ENCODE measurements around the gene ZNF296.
A peak's percentile ranks its signal among the peaks of the same experiment; 100 is the strongest.

ZNF296 gene

DNA sequence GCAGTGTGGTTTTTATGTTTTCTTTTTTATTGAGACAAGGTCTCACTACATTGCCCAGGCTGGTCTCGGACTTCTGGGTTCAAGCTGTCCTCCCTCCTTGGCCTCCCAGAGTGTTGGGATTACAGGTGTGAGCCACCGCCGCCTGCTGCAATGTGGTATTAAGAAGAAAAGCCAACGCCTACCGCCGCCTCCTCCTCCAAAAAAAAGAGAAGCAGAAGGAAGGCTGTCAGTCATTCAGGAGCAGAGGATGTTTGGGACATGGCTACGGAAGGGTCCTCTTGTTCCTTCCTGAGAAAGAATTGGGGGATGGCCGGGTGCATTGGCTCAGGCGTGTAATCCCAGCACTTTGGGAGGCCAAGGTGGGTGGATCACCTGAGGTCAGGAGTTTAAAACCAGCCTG, 17.9 kb upstream of the ZNF296 start:
- no peak for TF ChIP-seq CTCF (IDR thresholded peaks at IDR 0.05)
- Histone ChIP-seq H3K9me3 (no peaks in the 10 kb centered on the region), H3K27me3 (no peaks in the 10 kb centered on the region), H3K4me3 (peak overlapping the region; percentile 80 to 83), H3K4me1 (peaks cover 0 to 66% (median 43%) of the 10 kb centered on the region in 4 donors), H3K36me3 (no peaks in the 10 kb centered on the region), H3K27ac (no peak overlapping the region)
- DNase-seq: no peak
- intact Hi-C loops (cut with DNase I; ENCODE audit: low total_unique reads): no loop called here

DNA sequence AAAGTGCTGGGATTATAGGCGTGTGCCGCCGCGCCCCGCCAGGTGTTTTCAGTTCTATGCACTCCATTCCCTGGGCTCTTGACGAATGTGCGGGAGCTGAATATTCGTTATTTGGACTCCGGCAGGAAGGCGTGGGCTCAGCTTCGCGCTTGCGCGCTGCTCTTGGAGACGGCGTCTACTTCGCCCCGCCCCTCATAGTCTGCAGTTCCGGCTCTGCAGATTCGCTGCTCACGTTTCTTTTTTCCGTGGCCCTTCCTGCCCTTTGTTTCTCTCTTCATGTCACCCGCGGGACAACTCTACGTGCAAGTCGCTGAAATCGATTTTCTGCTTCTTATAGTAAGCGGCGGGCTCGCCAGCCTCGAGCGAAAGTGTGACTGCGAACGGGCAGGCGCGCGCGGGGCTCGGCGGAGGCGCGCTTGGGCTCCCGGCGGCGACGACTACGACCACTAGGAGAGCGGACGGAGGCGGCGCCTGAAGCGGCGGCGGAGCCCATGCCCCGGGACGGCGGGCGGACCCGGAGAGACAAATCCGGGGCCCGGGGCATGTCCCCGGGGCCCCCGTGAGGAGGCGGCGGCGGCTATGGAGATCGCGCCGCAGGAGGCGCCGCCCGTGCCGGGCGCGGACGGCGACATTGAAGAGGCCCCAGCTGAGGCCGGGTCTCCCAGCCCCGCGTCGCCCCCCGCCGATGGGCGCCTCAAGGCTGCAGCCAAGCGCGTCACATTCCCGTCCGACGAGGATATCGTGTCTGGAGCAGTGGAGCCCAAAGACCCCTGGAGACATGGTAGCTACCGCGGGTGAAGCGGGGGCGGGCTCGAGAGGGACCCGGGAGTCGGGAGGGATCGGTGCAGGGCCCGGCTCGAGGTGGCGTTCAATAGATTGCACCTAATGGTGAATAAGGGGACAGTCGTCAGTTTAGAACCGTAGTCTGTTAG, 16.7 kb upstream of the ZNF296 start, which contains the start of gene PPP1R37:
Gene PPP1R37, plus strand, starts transcription at position 433 of the 932 bp plus-strand sequence. Its CDS starts 147 bp downstream, at position 580.
- peak; percentile 93 to 95 for DNase-seq
- peak; percentile 39 to 47 for TF ChIP-seq CTCF (IDR thresholded peaks at IDR 0.05)
- Histone ChIP-seq H3K4me3 (peak within 1 kb of the TSS; percentile 80 to 83), H3K9me3 (no peaks in the 10 kb centered on the region), H3K27me3 (no peaks in the 10 kb centered on the region), H3K4me1 (peaks cover 0 to 55% (median 39%) of the 10 kb centered on the region in 4 donors), H3K36me3 (peaks cover 0 to 5% (median 0%) of the 10 kb centered on the region in 3 donors), H3K27ac (peak within 1 kb of the TSS; percentile 77 to 84)
- intact Hi-C loops (cut with DNase I; ENCODE audit: low total_unique reads): no loop called here

GRCh38 chr19:45091031-45091923, 15.0 kb upstream of the ZNF296 start:
- no peaks in the 10 kb centered on the region for H3K9me3 ChIP-seq
- H3K36me3 ChIP-seq: peaks cover 0 to 7% (median 0%) of the 10 kb centered on the region in 3 donors
- intact Hi-C loops (cut with DNase I; ENCODE audit: low total_unique reads): no loop called here
- no peaks in the 10 kb centered on the region for H3K27me3 ChIP-seq
- DNase-seq: peak; percentile 97 to 99
- peak overlapping the region; percentile 77 to 84 for H3K27ac ChIP-seq
- peak overlapping the region; percentile 80 to 83 for H3K4me3 ChIP-seq
- no peak for TF ChIP-seq CTCF (IDR thresholded peaks at IDR 0.05)
- H3K4me1 ChIP-seq: peaks cover 0 to 39% (median 30%) of the 10 kb centered on the region in 4 donors

GRCh38 chr19:45090606-45091005, 14.3 kb upstream of the ZNF296 start:
- peak overlapping the region; percentile 77 to 84 for H3K27ac ChIP-seq
- H3K36me3 ChIP-seq: peaks cover 0 to 9% (median 0%) of the 10 kb centered on the region in 3 donors
- H3K27me3 ChIP-seq: no peaks in the 10 kb centered on the region
- H3K4me3 ChIP-seq: peak overlapping the region; percentile 80 to 83
- intact Hi-C loops (cut with DNase I; ENCODE audit: low total_unique reads): no loop called here
- H3K9me3 ChIP-seq: no peaks in the 10 kb centered on the region
- no peak for DNase-seq
- peaks cover 0 to 32% (median 28%) of the 10 kb centered on the region in 4 donors for H3K4me1 ChIP-seq
- no peak for TF ChIP-seq CTCF (IDR thresholded peaks at IDR 0.05)

DNA sequence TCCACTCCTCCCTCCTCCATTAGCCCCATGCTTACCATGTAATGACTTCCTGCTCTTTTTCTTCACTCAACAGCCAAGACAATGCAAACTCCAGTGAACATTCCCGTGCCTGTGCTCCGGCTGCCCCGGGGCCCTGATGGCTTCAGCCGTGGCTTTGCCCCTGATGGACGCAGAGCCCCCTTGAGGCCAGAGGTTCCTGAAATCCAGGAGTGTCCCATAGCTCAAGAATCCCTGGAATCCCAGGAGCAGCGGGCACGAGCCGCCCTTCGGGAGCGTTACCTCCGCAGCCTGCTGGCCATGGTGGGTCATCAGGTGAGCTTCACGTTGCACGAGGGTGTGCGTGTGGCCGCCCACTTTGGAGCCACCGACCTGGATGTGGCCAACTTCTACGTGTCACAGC, 13.8 kb upstream of the ZNF296 start:
- no peak for DNase-seq
- TF ChIP-seq CTCF (IDR thresholded peaks at IDR 0.05): no peak
- no peak overlapping the region for H3K4me3 ChIP-seq
- H3K36me3 ChIP-seq: peaks cover 0 to 14% (median 4%) of the 10 kb centered on the region in 3 donors
- H3K9me3 ChIP-seq: no peaks in the 10 kb centered on the region
- intact Hi-C loops (cut with DNase I; ENCODE audit: low total_unique reads): no loop called here
- H3K27me3 ChIP-seq: no peaks in the 10 kb centered on the region
- H3K4me1 ChIP-seq: peaks cover 0 to 26% (median 23%) of the 10 kb centered on the region in 4 donors
- no peak overlapping the region for H3K27ac ChIP-seq
